ENCODE results near the gene SDHAF2.

SDHAF2 gene

DNA sequence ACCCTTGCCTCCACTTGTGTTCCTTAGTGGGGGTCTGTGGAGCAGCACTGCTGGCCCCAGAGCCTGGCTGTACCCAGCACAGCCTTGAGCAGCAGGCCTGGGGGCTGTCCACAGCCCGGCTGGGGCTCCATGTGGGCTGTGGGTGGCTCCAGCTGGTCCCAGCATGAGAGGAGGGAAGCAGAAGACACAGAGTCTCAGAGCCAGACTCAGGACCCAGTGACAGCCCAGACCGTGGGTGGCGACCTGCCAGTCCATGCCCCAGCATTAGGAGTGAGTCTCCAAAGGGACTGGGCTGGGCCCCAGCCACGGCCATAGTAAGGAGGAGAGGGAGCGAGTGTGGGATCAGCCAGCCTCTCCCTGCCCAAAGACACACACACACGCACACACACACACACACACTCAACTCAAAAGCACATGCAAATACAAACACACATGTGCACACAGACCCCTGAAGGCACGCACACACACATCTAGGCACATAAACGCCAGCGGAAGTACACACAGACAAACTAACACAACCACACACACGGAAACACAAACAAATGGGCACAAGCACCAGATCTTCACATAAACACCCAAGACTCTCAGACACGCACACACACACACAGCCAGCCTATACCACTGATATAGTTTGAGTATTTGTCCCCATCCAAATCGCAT, 61.9 kb downstream of the SDHAF2 start:
- H3K9ac ChIP-seq = no peak overlapping the region
- no peak overlapping the region for H3K27ac ChIP-seq
- H3K4me3 ChIP-seq (ENCODE audit: low read depth, low read length) = no peak overlapping the region
- no peak overlapping the region for H3K4me2 ChIP-seq (ENCODE audit: low read length)
- H3K27me3 ChIP-seq (ENCODE audit: control insufficient read depth, insufficient read depth, low read length) = no peaks in the 10 kb centered on the region
- peaks cover 31% of the 10 kb centered on the region for H3K4me1 ChIP-seq
- no peaks in the 10 kb centered on the region for H3K9me3 ChIP-seq (ENCODE audit: control insufficient read depth, low read length)
- no peaks in the 10 kb centered on the region for H3K36me3 ChIP-seq (ENCODE audit: control insufficient read depth, insufficient read depth, low read length)
- TF ChIP-seq, protein P1, sequence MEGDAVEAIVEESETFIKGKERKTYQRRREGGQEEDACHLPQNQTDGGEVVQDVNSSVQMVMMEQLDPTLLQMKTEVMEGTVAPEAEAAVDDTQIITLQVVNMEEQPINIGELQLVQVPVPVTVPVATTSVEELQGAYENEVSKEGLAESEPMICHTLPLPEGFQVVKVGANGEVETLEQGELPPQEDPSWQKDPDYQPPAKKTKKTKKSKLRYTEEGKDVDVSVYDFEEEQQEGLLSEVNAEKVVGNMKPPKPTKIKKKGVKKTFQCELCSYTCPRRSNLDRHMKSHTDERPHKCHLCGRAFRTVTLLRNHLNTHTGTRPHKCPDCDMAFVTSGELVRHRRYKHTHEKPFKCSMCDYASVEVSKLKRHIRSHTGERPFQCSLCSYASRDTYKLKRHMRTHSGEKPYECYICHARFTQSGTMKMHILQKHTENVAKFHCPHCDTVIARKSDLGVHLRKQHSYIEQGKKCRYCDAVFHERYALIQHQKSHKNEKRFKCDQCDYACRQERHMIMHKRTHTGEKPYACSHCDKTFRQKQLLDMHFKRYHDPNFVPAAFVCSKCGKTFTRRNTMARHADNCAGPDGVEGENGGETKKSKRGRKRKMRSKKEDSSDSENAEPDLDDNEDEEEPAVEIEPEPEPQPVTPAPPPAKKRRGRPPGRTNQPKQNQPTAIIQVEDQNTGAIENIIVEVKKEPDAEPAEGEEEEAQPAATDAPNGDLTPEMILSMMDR (IDR thresholded peaks at IDR 0.05) = no peak
- H2AFZ ChIP-seq = no peak overlapping the region
- H3K79me2 ChIP-seq = no peaks in the 10 kb centered on the region

DNA sequence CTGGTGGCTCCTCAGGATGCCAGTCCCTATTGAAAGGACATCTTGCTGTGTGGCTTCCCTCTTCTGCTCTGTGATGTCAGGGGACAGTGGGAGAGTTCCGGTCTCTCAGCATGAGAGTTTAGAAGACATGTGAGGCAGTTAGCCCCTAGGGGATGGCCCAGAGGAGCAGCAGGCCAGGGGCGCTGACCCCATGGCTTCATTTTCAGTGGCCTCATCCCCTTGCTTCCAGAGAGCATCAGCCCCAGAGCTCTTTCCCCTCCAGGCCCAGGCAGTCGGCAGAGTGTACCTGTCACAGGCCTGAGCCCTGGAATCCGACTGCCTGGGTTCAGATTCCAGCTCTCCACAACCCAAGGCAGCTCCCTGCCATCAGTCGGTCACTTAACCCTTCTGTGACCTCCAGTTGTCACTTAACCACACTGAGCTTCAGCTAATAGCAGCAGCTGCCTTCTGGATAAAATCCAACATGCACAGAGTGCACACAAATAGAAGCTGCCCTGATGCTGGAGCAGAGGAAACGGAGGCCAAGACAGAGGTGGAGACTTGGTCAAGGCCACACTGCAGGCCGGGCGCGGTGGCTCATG, 64.5 kb downstream of the SDHAF2 start:
- H3K27ac ChIP-seq = peak overlapping the region; percentile 57
- no peak overlapping the region for H3K4me3 ChIP-seq (ENCODE audit: low read depth, low read length)
- H3K4me2 ChIP-seq (ENCODE audit: low read length) = no peak overlapping the region
- peaks cover 22% of the 10 kb centered on the region for H3K4me1 ChIP-seq
- H3K36me3 ChIP-seq (ENCODE audit: control insufficient read depth, insufficient read depth, low read length) = no peaks in the 10 kb centered on the region
- TF ChIP-seq, protein P1 (IDR thresholded peaks at IDR 0.05) = no peak
- no peak overlapping the region for H2AFZ ChIP-seq
- no peak overlapping the region for H3K9ac ChIP-seq
- H3K9me3 ChIP-seq (ENCODE audit: control insufficient read depth, low read length) = no peaks in the 10 kb centered on the region
- H3K79me2 ChIP-seq = no peaks in the 10 kb centered on the region
- no peaks in the 10 kb centered on the region for H3K27me3 ChIP-seq (ENCODE audit: control insufficient read depth, insufficient read depth, low read length)

DNA sequence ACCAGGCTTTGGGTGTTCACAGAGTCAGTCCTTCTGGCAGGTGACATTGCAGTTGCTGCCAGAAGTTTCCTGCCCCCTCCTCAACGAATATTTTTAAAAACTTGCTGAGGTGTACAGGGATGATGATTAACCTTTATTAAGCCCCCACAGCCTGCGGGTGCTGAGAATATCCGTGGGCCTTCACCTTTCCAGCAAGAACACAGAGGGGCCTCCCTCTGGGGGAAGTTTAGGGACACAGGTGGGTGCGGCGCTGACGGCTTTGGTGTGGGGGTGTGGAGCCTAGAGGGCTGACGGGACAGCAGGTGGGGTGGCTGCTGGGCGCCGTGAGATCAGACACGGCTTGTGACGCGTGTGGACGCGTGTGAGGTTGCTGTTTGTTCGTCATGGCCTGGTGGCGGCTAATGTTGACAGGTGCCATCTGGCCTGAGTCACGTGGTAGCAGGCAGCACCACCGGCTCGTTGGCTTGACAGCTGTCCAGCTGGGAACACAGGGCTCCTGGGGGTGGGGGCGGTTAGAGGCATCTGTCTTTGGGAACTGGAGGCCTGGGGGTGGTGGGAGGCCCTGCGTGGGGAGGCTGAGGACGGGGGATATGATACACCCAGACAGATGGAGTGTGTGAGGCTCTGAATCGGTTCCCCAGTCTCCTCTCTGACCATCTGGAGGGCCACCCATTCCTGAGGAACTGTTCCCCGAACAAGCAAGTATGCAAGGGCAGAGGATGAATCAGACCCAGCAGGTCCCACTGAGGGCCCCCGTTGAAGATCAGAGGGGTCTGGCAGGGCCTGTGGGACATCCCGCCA, 66.1 kb downstream of the SDHAF2 start:
- no peak overlapping the region for H3K9ac ChIP-seq
- H3K27ac ChIP-seq = no peak overlapping the region
- no peaks in the 10 kb centered on the region for H3K27me3 ChIP-seq (ENCODE audit: control insufficient read depth, insufficient read depth, low read length)
- H3K4me2 ChIP-seq (ENCODE audit: low read length) = no peak overlapping the region
- no peaks in the 10 kb centered on the region for H3K79me2 ChIP-seq
- no peak overlapping the region for H3K4me3 ChIP-seq (ENCODE audit: low read depth, low read length)
- no peaks in the 10 kb centered on the region for H3K36me3 ChIP-seq (ENCODE audit: control insufficient read depth, insufficient read depth, low read length)
- H3K9me3 ChIP-seq (ENCODE audit: control insufficient read depth, low read length) = no peaks in the 10 kb centered on the region
- H3K4me1 ChIP-seq = peaks cover 10% of the 10 kb centered on the region
- TF ChIP-seq, protein P1 (IDR thresholded peaks at IDR 0.05) = no peak
- peak overlapping the region; percentile 38 for H2AFZ ChIP-seq
